ENCODE data around the gene PPFIA4. TPM values are rescaled to one million over a fixed set of nuclear protein-coding genes. Genes with fewer than 3 reads are reported as not detected.

PPFIA4 gene
- total RNA-seq, 1 experiment from 2014 or later = 10.8 TPM

DNA sequence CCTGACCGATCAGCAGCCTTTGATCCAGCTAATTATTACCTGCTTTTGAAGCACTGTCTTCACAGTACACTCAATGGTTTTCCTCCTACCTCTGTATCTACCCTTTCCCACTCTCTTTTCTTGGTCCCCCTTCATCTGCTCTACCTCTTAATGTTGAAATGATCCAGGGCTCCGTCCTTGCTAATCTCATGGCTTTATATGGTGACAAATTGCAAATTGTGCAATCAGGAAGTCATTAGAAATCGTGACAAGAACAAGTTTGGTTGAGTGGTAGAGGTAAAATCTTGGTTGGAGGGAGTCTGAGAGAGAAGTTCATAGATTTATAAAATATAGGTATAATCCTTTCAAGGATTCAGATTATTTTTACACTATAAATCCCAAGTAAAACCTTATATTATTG, 49.7 kb upstream of the PPFIA4 start:
- H3K9me2 ChIP-seq (ENCODE audit: insufficient read depth) = no peaks in the 10 kb centered on the region
- TF ChIP-seq CBX3 (IDR thresholded peaks at IDR 0.05; ENCODE audit: low read depth) (no peak), SP1 (IDR thresholded peaks at IDR 0.05; ENCODE audit: low read depth) (no peak), ZNF274 (IDR thresholded peaks at IDR 0.05; ENCODE audit: low read depth, low read length) (no peak), POLR2A (IDR thresholded peaks at IDR 0.05; ENCODE audit: borderline replicate concordance, extremely low read depth, insufficient read depth, insufficient read length) (no peak), EGR1 (IDR thresholded peaks at IDR 0.05; ENCODE audit: low read depth) (no peak), TCF7L2 (IDR thresholded peaks at IDR 0.05; ENCODE audit: borderline replicate concordance, extremely low read depth, insufficient read depth, insufficient read length) (no peak), EZH2phosphoT487 (IDR thresholded peaks at IDR 0.05; ENCODE audit: borderline replicate concordance) (no peak), SRF (IDR thresholded peaks at IDR 0.05; ENCODE audit: low read depth) (no peak), RAD21 (IDR thresholded peaks at IDR 0.05; ENCODE audit: low read depth) (no peak), POLR2AphosphoS5 (IDR thresholded peaks at IDR 0.05; ENCODE audit: low read depth, low read length) (no peak)
- TF ChIP-seq, protein P1, sequence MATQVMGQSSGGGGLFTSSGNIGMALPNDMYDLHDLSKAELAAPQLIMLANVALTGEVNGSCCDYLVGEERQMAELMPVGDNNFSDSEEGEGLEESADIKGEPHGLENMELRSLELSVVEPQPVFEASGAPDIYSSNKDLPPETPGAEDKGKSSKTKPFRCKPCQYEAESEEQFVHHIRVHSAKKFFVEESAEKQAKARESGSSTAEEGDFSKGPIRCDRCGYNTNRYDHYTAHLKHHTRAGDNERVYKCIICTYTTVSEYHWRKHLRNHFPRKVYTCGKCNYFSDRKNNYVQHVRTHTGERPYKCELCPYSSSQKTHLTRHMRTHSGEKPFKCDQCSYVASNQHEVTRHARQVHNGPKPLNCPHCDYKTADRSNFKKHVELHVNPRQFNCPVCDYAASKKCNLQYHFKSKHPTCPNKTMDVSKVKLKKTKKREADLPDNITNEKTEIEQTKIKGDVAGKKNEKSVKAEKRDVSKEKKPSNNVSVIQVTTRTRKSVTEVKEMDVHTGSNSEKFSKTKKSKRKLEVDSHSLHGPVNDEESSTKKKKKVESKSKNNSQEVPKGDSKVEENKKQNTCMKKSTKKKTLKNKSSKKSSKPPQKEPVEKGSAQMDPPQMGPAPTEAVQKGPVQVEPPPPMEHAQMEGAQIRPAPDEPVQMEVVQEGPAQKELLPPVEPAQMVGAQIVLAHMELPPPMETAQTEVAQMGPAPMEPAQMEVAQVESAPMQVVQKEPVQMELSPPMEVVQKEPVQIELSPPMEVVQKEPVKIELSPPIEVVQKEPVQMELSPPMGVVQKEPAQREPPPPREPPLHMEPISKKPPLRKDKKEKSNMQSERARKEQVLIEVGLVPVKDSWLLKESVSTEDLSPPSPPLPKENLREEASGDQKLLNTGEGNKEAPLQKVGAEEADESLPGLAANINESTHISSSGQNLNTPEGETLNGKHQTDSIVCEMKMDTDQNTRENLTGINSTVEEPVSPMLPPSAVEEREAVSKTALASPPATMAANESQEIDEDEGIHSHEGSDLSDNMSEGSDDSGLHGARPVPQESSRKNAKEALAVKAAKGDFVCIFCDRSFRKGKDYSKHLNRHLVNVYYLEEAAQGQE (IDR thresholded peaks at IDR 0.05; ENCODE audit: low read depth) = no peak
- TF ChIP-seq, protein P2, sequence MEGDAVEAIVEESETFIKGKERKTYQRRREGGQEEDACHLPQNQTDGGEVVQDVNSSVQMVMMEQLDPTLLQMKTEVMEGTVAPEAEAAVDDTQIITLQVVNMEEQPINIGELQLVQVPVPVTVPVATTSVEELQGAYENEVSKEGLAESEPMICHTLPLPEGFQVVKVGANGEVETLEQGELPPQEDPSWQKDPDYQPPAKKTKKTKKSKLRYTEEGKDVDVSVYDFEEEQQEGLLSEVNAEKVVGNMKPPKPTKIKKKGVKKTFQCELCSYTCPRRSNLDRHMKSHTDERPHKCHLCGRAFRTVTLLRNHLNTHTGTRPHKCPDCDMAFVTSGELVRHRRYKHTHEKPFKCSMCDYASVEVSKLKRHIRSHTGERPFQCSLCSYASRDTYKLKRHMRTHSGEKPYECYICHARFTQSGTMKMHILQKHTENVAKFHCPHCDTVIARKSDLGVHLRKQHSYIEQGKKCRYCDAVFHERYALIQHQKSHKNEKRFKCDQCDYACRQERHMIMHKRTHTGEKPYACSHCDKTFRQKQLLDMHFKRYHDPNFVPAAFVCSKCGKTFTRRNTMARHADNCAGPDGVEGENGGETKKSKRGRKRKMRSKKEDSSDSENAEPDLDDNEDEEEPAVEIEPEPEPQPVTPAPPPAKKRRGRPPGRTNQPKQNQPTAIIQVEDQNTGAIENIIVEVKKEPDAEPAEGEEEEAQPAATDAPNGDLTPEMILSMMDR (IDR thresholded peaks at IDR 0.05 in 2 of 3, conservative IDR thresholded peaks at IDR 0.05 in 1 of 3; ENCODE audit: borderline replicate concordance in 1 of 3, insufficient read depth in 1 of 3, low read depth in 2 of 3, low read length in 2 of 3) = no peak
- no peaks in the 10 kb centered on the region for H3K9me3 ChIP-seq (ENCODE audit: control insufficient read depth in 1 of 2, insufficient read depth in 1 of 2, low read depth in 1 of 2, low read length in 2 of 2)
- no peaks in the 10 kb centered on the region for H4K20me1 ChIP-seq (ENCODE audit: insufficient read depth)
- no peak for DNase-seq (ENCODE audit: low read depth, low spot score)
- H3K4me2 ChIP-seq (ENCODE audit: low read length) = no peak overlapping the region
- no peak overlapping the region for H2AFZ ChIP-seq (ENCODE audit: low read depth, low read length, poor library complexity, severe bottlenecking)
- no peaks in the 10 kb centered on the region for H3K36me3 ChIP-seq (ENCODE audit: control insufficient read depth in 1 of 2, insufficient read depth in 2 of 2, low read length in 2 of 2)
- H3K4me1 ChIP-seq (ENCODE audit: control insufficient read depth in 1 of 2, insufficient read depth in 2 of 2, low read length in 2 of 2) = no peaks in the 10 kb centered on the region
- POLR2A ChIA-PET = no interaction called here
- RAD21 ChIA-PET (ENCODE audit: low non-redundant PET in 1 of 2, low total read pairs in 2 of 2, uncharacterized antibody in 2 of 2, unreplicated experiment in 2 of 2) = no interaction called here
- BruUV-seq (replicated peaks) = no TSS peak
- no peak for ATAC-seq
- CTCF ChIA-PET = no interaction called here
- H3K79me2 ChIP-seq (ENCODE audit: insufficient read depth, low read length) = no peaks in the 10 kb centered on the region
- no peak overlapping the region for H3K27ac ChIP-seq (ENCODE audit: low read depth, low read length)
- H3K9ac ChIP-seq (ENCODE audit: low read length) = no peak overlapping the region
- H3K4me3 ChIP-seq (replicated peaks in 1 of 2; ENCODE audit: low read depth in 1 of 2, low read length in 2 of 2) = no peak overlapping the region
- H3K27me3 ChIP-seq (ENCODE audit: insufficient read depth, low read length) = peaks cover 13% of the 10 kb centered on the region
- intact Hi-C loops (cut with micrococcal nuclease) = no loop called here

Measured in HCT116 (cell line).